Measurements from ENCODE around the gene ARL3.
"Not testable (repeated sequence)": the region's sequence is repeated elsewhere in the genome, so short reads cannot be mapped to it uniquely, and the experiment has no call there.

The ARL3 gene, protein sequence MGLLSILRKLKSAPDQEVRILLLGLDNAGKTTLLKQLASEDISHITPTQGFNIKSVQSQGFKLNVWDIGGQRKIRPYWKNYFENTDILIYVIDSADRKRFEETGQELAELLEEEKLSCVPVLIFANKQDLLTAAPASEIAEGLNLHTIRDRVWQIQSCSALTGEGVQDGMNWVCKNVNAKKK

GRCh38 chr10:102713814-102714620 lies at the start of gene ARL3:
ARL3 (minus strand) TSS chr10:102714397; CDS start chr10:102714275, 122 bp downstream.
- DNase-seq = peak; percentile 100

DNA sequence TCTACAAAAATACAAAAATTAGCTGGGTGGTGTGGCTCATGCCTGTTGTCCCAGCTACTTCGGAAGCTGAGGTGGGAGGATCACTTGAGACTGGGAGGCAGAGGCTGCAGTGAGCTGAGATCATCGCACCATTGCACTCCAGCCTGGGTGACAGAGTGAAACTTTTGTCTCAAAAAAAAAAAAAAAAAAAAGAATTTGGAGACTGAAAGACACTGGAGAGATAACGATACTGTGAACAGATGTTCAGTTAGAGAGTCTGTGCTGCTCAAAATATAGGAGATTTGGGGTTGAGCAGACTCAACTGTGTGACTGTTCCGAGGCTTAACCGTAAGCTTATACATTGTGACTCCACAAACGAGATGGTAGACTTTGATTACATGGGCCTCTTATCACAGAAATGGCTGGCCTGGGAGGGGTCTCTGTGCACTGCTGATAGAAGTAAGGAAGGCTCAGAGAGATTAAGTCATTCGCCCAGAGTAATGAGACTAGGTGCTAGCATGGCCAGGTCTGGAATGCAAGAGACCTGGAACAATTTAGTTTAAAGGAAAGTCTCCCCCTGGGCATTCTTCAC lies 48.9 kb upstream of the ARL3 start:
- no peak for DNase-seq

DNA sequence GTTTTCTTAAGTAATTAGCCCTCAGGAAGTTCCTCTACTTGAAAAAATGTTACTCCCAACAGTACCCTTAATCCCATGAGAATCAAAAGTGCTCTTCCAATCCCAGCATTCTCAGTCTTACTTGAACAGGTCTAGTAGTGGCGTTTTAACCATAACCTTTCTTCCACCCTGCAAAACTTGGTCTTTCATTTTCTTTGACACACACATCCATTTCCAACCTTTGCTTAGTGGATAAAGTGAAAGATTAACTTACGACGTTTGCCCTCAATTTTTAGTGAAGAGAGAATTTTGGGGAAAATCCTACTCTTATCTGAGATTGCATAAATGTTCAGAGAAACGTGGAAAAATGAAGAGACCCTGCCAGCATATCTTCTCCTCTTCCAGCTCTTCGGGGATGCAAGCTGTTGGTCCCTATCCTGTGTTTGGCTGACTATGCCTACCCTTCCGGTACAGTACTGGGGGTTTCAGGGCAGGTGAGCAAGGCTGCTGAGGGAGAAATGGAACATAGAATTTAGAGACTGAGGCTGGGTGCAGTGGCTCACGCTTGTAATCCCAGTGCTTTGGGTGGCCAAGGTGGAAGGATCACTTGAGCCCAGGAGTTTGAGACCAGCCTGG lies 48.3 kb upstream of the ARL3 start:
- DNase-seq = no peak

DNA sequence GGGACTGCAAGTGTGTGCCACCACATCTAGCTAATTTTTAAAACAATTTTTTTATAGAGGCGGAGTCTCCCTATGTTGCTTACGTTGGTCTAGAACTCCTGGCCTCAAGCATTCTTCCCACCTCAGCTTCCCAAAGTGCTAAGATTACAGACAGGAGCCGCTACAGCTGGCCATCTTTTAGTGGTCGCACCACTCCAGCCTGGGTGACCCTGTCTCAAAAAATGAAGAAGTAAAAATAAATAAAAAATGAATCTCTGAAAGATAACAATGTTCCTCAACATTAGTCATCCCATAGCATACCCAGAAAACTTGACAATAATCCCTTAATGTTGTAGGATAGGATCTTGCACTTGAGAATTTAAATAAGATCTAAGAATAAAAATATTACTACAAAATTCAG lies 47.8 kb upstream of the ARL3 start:
- DNase-seq = no peak

DNA sequence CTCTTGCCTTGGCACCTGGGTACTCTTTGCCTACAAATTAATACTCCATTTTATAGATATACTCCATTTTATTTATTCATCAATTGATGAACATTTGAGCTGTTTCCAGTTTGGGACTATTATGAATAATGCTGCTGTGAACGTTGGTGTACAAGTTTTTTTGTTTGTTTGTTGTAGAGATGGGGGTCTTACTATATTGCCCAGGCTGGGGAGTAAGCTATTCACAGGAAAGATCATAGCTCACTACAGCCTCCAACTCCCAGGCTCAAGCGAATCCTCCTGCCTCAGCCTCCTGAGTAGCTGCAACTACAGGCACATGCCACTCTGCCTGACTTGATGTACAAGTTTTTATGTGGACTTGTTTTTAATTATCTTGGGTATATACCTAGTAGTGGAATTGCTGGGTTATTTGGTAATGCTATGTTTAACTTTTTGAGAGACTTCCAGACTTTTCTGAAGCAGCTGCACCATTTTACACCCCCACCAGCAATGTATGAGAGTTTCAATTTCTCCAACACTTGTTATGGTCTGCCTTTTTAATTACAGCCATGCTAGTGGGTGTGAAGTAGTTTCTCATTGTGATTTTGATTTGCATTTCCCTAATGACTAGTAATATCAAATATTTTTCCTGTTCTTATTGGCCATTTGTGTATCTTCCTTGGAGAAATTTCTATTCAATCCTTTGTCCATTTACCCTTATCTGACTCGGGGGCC lies 45.5 kb upstream of the ARL3 start:
- no peak for DNase-seq

DNA sequence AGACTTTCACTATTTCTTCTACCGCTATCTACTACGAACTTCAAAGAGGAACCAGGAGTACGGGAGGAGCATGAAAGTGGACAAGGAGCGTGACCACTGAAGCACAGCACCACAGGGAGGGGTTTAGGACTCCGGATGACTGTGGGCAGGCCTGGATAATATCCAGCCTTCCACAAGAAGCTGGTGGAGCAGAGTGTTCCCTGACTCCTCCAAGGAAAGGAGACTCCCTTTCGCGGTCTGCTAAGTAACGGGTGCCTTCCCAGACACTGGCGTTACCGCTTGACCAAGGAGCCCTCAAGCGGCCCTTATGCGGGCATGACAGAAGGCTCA lies 44.7 kb upstream of the ARL3 start:
- not testable (repeated sequence) for DNase-seq

- no peak for DNase-seq
Measured at GRCh38 chr10:102758240-102758932, 44.2 kb upstream of the ARL3 start.

DNA sequence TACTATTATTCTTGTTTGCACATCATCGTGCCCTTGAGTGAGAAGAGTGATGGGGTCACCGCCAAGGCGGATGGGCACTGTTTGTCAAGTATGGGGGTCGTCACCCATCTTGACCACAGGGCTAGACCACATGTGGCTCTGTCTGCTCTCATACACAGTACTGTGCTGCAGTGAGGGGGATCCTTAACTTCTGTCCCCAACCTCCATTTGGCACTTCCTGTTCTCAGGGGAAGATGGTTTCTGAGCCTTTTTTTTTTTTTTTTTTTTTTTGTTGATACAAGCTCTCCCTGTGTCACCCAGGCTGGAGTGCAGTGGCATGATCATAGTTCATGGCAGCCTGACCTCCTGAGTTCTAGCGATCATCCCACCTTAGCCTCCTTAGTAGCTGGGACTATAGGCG lies 43.1 kb upstream of the ARL3 start:
- no peak for DNase-seq

GRCh38 chr10:102753718-102754117 lies 39.5 kb upstream of the ARL3 start:
- DNase-seq = no peak

GRCh38 chr10:102752934-102753664 lies 38.9 kb upstream of the ARL3 start:
- DNase-seq = peak; percentile 65

GRCh38 chr10:102752266-102752930 lies 38.2 kb upstream of the ARL3 start:
- peak; percentile 38 for DNase-seq

DNA sequence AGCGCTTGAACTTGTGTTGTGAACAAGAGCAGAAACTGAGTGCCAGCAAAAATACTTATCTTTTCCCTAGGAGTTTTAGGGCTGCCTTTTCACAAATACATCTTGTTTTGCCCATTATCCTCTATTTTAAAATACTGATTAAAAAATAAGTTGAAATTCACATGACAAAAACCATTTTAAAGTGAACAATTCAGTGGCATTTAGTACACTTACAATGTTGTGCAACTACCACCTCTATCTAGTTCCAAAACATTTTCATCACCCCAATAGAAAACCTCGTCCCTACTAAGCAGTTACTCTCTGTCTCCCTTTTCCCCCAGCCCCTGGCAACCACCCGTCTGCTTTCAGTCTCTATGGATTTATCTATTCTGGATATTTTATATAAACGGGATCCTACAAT lies 31.0 kb upstream of the ARL3 start:
- DNase-seq = no peak

DNA sequence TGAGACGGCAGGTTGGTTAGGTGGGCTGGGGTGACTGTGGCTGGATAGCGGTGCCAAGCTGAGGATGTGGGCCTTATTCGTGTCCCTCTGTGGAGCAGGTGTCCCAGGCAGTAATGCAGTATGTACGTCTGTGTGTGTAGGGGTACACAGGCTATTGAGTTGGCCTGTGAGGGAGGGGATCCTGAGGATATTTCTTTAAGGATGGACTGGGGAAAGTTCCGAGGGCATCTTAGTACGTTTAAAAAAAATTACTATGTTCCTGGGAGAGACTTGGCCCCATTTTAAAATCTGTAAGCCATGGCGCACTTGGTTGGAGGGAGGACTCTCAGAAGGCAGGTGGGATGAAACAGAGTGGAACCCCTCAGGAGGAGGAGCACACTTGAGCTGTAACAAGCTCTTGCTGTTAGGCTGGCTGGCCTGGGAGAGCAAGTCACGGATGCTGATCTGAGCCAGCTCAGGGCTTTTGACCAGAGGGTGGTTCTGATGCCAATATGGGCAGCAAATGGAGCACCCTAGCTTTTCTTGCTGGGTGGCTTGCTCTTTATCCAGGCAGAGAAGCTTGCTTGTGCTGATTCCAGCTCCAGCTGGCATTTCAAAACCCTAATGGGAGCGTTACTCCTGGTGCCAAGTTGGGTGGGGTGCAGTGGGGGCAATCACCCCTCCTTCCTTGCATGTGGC lies 30.3 kb upstream of the ARL3 start:
- peak; percentile 31 for DNase-seq

DNA sequence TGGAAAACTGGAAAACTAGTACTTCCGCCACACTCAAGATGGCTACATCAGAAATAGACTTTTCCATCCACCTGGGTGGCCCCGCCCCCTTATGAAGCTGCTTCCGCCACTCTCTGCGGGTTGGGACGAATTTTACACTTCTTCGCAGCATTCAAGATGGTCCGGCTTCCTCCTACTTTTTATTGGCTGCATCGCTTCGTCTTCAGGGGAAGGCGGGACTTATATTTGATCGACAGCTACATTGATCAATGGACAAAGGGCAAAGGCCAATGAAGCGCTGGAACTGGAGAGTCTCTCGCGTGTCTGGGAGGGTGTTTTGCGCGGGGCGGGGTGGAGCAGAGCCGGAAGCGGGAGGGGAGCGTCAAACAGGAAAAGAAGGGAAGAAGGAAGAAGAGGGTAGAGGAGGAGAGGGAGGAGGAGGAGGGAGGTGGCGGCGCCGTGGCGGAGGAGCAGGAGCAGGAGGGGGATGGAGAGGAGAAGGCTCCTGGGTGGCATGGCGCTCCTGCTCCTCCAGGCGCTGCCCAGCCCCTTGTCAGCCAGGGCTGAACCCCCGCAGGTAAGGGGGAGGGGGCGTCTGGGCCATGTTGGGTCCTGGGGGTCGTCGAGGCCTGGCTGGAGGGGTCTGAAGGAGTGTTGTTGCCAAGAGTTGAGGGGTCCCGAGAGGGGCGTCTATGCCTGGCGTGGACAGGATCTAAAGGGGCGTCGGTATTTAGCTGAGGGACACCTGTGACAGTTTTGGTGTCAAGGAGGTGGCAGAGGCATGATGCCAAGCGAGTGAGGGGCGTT lies 29.6 kb upstream of the ARL3 start, which contains the start of gene WBP1L:
Gene WBP1L, plus strand, starts transcription at position 361 of the 786 bp plus-strand sequence. Its CDS starts 106 bp downstream, at position 467.
- DNase-seq = peak; percentile 99

DNA sequence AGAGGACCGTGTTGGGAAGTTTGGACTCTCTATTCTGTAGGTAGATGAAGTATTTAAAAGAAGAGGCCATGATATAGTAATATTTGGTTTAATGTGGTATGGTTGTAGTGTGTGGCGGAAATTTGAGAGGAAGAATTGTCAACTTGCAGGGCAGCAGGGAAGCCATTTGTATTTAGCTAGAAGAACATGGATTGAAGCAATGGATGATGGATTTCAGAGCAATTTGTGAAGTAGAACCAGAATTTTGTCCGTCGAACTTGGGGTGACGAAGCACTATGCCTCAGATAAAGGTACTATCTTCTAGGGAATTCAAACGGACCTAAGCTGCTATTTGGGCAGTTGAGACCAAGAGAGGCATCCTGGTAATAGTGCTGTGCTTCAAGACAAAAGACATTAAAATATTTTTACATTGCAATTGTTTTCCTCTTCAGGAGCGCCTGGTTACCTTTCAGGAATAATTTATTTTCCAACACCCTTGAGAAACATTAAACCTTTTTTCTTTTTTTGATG lies 28.9 kb upstream of the ARL3 start:
- no peak for DNase-seq

- DNase-seq = not testable (repeated sequence)
Measured at GRCh38 chr10:102742313-102742712, 28.1 kb upstream of the ARL3 start.

GRCh38 chr10:102741726-102742237 lies 27.6 kb upstream of the ARL3 start:
- DNase-seq = peak; percentile 41

- DNase-seq = no peak
Measured at GRCh38 chr10:102740229-102740628, 26.0 kb upstream of the ARL3 start.

DNA sequence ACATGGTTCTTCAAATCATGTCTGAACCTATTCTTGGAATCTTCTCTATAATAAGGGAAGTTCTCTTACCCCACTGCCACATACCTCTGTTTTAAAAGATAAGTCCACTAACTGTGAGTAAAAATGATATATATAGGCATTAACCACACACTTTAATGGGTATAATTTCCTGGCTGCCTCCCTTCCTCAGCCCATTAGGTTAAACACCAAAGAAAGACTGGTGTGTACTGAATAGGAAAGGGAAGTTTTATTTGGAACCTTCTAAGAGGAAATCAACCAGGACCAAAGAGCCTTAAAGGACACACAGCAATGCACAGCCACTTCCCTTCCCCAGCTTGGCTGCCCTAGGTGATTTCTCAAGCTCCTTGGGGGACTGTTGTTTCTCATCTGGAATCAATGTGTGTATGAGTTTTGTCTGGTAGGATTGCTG lies 24.5 kb upstream of the ARL3 start:
- no peak for DNase-seq
